HG03432 (cell line): Measurements from ENCODE around the gene TMEM245.

Experiments used
- ATAC-seq: cut with Tn5 transposase; IDR thresholded peaks from one replicate; pipeline ENCODE4 v1.9.1; 2021; ENCODE audit warnings: mild to moderate bottlenecking, moderate library complexity; ENCODE audit not compliant: unreplicated experiment

Gene TMEM245

DNA sequence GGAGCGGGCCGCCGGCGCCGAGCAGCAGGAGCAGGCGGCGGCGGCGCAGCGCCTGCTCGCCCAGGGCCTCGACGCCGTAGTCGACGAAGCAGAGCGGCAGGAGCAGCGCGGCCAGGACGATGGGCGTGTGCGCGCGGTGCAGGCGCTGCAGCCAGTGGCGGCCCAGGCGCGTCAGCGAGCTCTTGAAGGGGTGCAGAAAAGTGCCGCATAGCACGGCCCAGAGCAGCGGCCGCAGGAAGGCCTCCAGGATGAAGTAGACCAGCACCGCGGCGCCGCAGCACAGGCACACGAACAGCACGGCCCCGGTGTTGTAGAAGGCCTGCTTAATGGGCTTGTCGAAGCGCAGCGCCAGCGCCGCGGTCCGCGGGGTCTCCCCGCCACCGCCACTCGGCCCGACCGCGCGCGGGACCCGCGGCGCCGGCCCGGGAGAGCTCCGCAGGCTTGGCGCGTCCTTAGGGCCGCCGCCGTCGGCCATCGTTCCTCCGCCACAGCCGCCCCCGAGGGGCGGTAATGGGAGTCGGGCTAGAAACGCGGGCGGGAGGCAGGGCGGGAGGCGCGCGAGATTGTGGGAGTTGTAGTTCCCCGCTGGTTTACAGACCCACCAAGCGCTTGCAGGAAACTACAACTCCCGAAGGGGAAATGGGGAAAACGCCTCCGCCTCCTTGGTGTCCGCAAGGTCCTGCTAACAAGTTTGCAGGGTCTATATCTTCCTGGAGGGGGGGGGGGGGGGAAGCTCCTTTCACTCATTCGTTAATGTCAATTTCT, at the start of gene TMEM245:
Gene TMEM245 (minus strand): TSS at position 509 of the 765 bp plus-strand sequence. CDS start 34 bp downstream, at position 475.
- peak; percentile 94 for ATAC-seq

DNA sequence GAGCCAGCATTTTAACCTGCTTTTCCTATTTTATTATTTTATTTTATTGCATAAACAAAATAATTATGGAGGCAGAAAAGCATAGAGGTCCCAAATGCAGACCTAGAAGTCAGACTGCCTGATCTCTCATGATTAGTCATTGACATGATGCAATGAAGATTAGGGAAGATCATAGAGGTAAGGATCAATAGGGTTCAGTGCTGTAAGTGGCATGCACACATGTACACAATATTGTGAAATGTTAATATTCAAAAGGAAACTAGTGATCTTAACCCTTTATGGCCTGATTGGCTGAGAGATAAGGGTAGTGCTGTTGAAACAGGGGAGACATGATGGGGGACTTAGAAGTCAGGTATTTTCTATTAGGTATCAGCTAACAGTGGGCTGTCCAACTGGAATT, 48.4 kb upstream of the TMEM245 start:
- no peak for ATAC-seq

DNA sequence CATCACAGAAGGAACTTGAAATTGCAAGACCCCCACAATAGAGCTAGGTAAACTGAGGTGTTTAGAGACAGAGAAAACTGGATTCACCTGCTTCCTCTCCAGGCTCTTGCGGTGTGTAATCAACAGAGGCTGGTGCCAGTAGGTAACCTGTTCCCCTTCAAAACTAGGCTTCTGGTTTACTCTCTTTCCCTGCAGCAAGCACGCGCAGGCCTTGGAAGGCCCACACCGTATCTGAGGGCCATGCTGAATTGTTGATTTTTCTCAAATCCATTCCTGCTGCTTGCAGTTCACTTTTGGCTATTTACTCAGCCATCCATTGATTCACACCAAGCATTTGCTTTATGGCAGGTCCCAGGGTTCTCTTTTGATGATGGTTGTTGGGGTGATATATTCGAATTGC, 48.0 kb upstream of the TMEM245 start:
- no peak for ATAC-seq

DNA sequence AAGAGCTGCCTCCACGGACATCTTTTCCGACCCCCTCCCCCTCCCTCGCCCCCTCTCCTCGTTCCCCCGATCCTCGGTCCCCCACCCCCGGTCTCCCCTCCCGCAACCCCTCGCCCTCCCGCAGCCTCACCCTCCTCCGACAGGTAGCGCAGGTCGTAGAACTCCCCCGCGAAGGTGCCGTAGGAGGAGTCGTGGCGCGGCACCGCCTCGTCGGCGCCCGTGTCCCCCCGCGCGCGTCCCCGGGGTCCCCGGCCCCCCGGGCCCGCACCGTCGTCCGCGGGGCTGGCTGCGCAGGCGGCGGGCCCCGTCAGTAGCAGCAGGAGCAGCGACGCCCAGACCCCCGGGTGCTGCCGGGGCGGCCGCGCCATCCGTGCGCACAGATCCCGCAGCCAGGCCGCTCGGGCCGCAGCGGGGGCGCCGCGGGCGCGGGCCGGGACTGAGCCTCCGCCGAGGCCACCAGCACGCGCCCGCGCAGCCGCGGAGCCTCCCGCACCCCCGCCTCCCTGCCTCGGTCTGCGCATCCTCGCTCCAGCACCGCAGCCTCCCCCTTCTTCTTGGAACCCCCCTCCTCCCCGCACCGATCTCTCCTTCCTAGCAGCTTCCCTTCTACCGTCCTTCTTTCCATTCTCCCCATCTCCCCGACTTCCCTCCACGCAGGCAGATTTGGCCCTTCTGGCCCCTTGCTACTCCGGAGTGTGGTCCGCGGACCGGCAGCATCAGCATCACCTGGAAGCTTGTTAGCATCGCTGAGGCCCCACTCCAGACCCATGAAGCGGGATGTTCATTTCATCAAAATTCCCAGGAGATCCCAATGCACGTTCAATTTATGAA, 47.2 kb upstream of the TMEM245 start, which contains the start of gene FRRS1L:
Gene FRRS1L (minus strand): TSS at position 479 of the 831 bp plus-strand sequence. CDS start 111 bp downstream, at position 368.
- ATAC-seq, result no peak

- no peak for ATAC-seq
Observed at GRCh38 chr9:109166171-109166770, 46.5 kb upstream of the TMEM245 start.

GRCh38 chr9:109164042-109164441, 44.3 kb upstream of the TMEM245 start:
- peak; percentile 81 for ATAC-seq

- ATAC-seq, result no peak
Observed at GRCh38 chr9:109163194-109163593, 43.4 kb upstream of the TMEM245 start.

DNA sequence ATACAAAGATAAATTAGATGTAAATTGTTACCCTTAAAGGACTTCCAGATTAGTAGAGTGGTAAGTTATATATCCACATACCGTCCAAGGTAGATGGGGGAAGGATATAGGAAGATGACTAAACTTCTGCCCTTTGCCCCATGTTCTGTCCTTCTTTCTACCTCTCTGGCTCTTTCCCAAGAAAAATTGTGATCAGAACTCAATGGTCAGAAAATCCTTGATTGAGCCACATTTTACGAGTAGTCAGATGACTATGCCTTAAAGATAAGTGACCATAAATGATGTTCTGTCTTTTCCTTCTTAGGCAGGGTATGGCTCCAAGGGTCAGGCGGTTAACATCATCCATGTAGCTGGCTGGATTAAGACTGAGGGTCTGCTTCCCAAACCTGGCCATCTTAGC, 42.9 kb upstream of the TMEM245 start:
- no peak for ATAC-seq

- ATAC-seq, result no peak
Observed at GRCh38 chr9:109161471-109161870, 41.7 kb upstream of the TMEM245 start.

GRCh38 chr9:109159583-109159982, 39.8 kb upstream of the TMEM245 start:
- ATAC-seq, result no peak

GRCh38 chr9:109158651-109159050, 38.9 kb upstream of the TMEM245 start:
- no peak for ATAC-seq

- ATAC-seq, result no peak
Observed at GRCh38 chr9:109156708-109157107, 37.0 kb upstream of the TMEM245 start.

DNA sequence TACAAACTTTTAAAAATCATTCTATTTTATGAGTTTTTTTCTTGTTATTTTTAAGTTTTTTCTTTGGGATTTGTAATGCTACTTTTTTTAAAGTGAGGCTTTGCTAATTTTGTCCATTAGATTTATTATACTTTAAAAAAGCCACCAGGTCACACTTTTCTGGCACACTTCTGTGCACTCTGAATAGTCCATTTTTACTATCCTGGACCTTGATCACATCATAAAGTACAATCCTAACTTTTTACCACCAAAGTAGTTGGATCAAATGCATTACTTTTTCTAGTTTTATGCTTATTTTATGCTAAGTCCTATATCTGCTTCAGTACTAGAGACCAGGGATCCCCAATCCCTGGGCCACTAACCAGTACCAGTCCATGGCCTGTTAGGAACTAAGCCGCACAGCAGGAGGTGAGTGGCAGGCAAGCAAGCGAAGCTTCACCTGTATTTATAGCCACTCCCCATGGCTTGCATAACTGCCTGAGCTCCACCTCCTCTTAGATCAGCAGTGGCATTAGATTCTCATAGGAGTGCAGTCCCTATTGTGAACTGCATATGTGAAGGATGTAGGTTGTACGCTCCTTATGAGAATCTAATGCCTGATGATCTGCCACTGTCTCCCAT, 31.3 kb upstream of the TMEM245 start:
- no peak for ATAC-seq

- ATAC-seq, result no peak
Observed at GRCh38 chr9:109149722-109150121, 30.0 kb upstream of the TMEM245 start.

- no peak for ATAC-seq
Observed at GRCh38 chr9:109149089-109149488, 29.3 kb upstream of the TMEM245 start.

DNA sequence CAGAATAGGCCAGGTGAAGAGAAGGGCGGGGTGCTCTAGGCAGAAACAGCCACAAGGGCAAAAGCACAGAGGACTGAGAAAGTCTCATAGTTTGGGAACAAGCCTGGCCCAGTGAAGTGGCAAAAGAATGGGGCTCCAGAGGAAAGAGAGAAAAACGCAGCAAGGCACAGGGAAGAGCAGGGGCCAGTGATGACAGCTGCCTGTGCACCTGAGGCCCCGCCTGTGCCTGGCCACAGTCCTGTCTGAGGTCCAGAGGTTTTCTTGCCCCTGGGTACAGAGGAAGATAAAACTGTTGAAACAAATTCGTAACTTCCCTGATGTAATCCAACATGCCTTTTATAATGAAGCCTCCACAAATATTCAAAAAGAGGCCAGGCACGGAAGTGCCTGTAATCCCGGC, 25.3 kb upstream of the TMEM245 start:
- ATAC-seq, result no peak

GRCh38 chr9:109143881-109144562, 24.3 kb upstream of the TMEM245 start:
- ATAC-seq, result peak; percentile 99

DNA sequence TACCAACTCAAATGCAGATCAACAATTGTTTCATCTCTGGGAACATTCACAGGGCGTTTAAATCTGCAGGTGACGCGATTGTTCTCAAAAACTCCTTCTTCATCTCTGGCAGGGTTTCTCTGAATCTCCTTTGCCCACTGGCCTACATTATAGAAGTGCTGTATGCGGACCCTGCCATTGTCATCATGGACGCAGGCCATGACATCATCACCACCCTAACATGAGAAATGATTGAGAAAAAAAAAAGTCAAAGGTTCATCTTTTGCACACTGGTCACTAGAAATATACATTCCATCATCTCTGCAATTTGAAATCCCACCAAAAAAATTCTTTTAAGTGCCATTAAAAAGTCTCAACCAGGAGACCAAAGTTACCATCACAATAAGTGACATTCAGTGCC, 21.6 kb upstream of the TMEM245 start:
- no peak for ATAC-seq

- ATAC-seq, result no peak
Observed at GRCh38 chr9:109139851-109140250, 20.1 kb upstream of the TMEM245 start.

DNA sequence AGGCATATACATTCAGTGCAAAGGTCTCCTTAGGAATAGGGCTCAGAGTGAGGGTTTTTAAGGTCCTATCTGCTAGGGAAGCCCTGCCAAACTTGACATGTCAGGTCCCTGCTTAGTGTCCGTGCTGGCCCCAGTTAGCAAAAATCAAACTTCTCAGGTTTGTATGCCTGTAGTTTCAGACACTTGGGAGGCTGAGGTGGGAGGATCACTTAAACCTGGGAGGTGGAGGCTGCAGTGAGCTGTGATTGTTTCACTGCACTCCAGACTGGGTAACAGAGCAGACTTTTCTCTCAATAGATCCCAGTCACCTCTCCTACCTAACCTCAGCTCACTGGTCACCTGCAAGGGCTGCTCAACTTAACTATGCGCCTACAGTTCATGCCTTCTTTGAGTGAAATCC, 18.7 kb upstream of the TMEM245 start:
- ATAC-seq, result no peak

- ATAC-seq, result no peak
Observed at GRCh38 chr9:109134167-109134578, 14.4 kb upstream of the TMEM245 start.
